HL-60 (cell line): ENCODE measurements around the gene NCF4.

Experiments used
- CTCF ChIP-seq: IDR thresholded peaks from one replicate; pipeline ENCODE4 v1.5.1; 2011; ENCODE audit warnings: low read length, control low read depth, inconsistent platforms; ENCODE audit not compliant: insufficient read depth
- REST ChIP-seq: IDR thresholded peaks from 2 replicates; pipeline ENCODE4 v1.6.1; 2012; ENCODE audit warnings: low read depth; ENCODE audit not compliant: insufficient replicate concordance
- SPI1 ChIP-seq: IDR thresholded peaks from 2 replicates; pipeline ENCODE4 v1.6.1; 2012; ENCODE audit warnings: low read depth, mild to moderate bottlenecking, borderline replicate concordance

GRCh38 chr22:36867695-36868094 lies 6.9 kb downstream of the NCF4 start:
- TF ChIP-seq SPI1 (no peak), REST (no peak), CTCF (no peak)
